Dendritic cell treated with granulocyte-macrophage colony-stimulating factor and Interleukin-4, amounts not matched to agents 40 ng/mL and 50 ng/mL, for 4 days (primary cell): ENCODE data around the gene MLX.
A peak's percentile ranks its signal among the peaks of the same experiment; 100 is the strongest.

Source experiments
- H3K27ac Mint-ChIP-seq: one replicate; pipeline ENCODE4 v1.8.0; 2022; ENCODE audit warnings: mild to moderate bottlenecking, mixed read lengths
- H3K27me3 Mint-ChIP-seq: one replicate; pipeline ENCODE4 v1.8.0; 2022; ENCODE audit warnings: mild to moderate bottlenecking, mixed read lengths
- H3K36me3 Mint-ChIP-seq: one replicate; pipeline ENCODE4 v1.8.0; 2022; ENCODE audit warnings: low read depth, mixed read lengths
- H3K4me1 Mint-ChIP-seq: one replicate; pipeline ENCODE4 v1.8.0; 2022; ENCODE audit warnings: low read depth, mixed read lengths
- H3K4me3 Mint-ChIP-seq: one replicate; pipeline ENCODE4 v1.8.0; 2022; ENCODE audit warnings: mild to moderate bottlenecking, moderate library complexity, mixed read lengths
- H3K9me3 Mint-ChIP-seq: one replicate; pipeline ENCODE4 v1.8.0; 2022; ENCODE audit warnings: mixed read lengths
- intact Hi-C: fragments of 100-400 bp; cut with micrococcal nuclease; formaldehyde crosslinking; loops from one replicate; pipeline ENCODE4 v1.15.0; 2022

Gene MLX

GRCh38 chr17:42566883-42567573 is at the start of gene MLX:
Gene MLX, plus strand, starts transcription at chr17:42567100. Its CDS starts 25 bp downstream, at chr17:42567125.
- no peaks in the 10 kb centered on the region for H3K27me3 Mint-ChIP-seq
- H3K27ac Mint-ChIP-seq, result peak within 1 kb of the TSS; percentile 86
- H3K36me3 Mint-ChIP-seq, result peaks cover 98% of the 10 kb centered on the region
- intact Hi-C loops, result loop anchor here (1.0 kb wide), 1 partner anchor 10 kb away; the partner anchor contains the start of gene PSMC3IP
- H3K9me3 Mint-ChIP-seq, result no peaks in the 10 kb centered on the region
- peaks cover 65% of the 10 kb centered on the region for H3K4me1 Mint-ChIP-seq
- H3K4me3 Mint-ChIP-seq, result peak within 1 kb of the TSS; percentile 91

GRCh38 chr17:42517516-42517915 is 49.4 kb upstream of the MLX start:
- Mint-ChIP-seq H3K36me3 (peaks cover 74% of the 10 kb centered on the region), H3K9me3 (no peaks in the 10 kb centered on the region), H3K27me3 (no peaks in the 10 kb centered on the region)

GRCh38 chr17:42518046-42518754 is 48.7 kb upstream of the MLX start:
- no peaks in the 10 kb centered on the region for H3K9me3 Mint-ChIP-seq
- peak overlapping the region; percentile 88 for H3K27ac Mint-ChIP-seq
- H3K4me1 Mint-ChIP-seq, result peaks cover 62% of the 10 kb centered on the region
- intact Hi-C loops, result loop anchor here (5.0 kb wide), 2 partner anchors 111 to 196 kb away; no protein-coding TSS in a partner anchor
- H3K4me3 Mint-ChIP-seq, result peak overlapping the region; percentile 18
- H3K36me3 Mint-ChIP-seq, result peaks cover 74% of the 10 kb centered on the region
- H3K27me3 Mint-ChIP-seq, result no peaks in the 10 kb centered on the region

More at GRCh38 chr17:42517516-42517915, 49.4 kb upstream of the MLX start:
- H3K27ac Mint-ChIP-seq, result peak overlapping the region; percentile 88
- intact Hi-C loops, result loop anchor here (5.0 kb wide), 2 partner anchors 110 to 195 kb away; no protein-coding TSS in a partner anchor
- H3K4me1 Mint-ChIP-seq, result peaks cover 62% of the 10 kb centered on the region
- no peak overlapping the region for H3K4me3 Mint-ChIP-seq

GRCh38 chr17:42518755-42519545 is 48.0 kb upstream of the MLX start:
- H3K4me1 Mint-ChIP-seq, result peaks cover 62% of the 10 kb centered on the region
- peaks cover 74% of the 10 kb centered on the region for H3K36me3 Mint-ChIP-seq
- H3K9me3 Mint-ChIP-seq, result no peaks in the 10 kb centered on the region
- H3K4me3 Mint-ChIP-seq, result peak overlapping the region; percentile 18
- no peaks in the 10 kb centered on the region for H3K27me3 Mint-ChIP-seq
- intact Hi-C loops, result loop anchor here (5.0 kb wide), 2 partner anchors 112 to 197 kb away; no protein-coding TSS in a partner anchor
- H3K27ac Mint-ChIP-seq, result peak overlapping the region; percentile 88

- Mint-ChIP-seq H3K4me3 (peak overlapping the region; percentile 11), H3K36me3 (peaks cover 66% of the 10 kb centered on the region), H3K4me1 (peaks cover 62% of the 10 kb centered on the region), H3K9me3 (no peaks in the 10 kb centered on the region), H3K27ac (peak overlapping the region; percentile 88), H3K27me3 (no peaks in the 10 kb centered on the region)
- intact Hi-C loops, result loop anchor here (5.0 kb wide), 2 partner anchors 113 to 198 kb away; no protein-coding TSS in a partner anchor
These were observed 47.1 kb upstream of the MLX start for GRCh38 chr17:42519546-42520491.

GRCh38 chr17:42520540-42520951 is 46.4 kb upstream of the MLX start:
- H3K9me3 Mint-ChIP-seq, result no peaks in the 10 kb centered on the region
- peaks cover 68% of the 10 kb centered on the region for H3K4me1 Mint-ChIP-seq
- no peak overlapping the region for H3K4me3 Mint-ChIP-seq
- H3K27ac Mint-ChIP-seq, result peak overlapping the region; percentile 88
- H3K36me3 Mint-ChIP-seq, result peaks cover 60% of the 10 kb centered on the region
- no peaks in the 10 kb centered on the region for H3K27me3 Mint-ChIP-seq
- intact Hi-C loops, result no loop called here

GRCh38 chr17:42521036-42521435 is 45.9 kb upstream of the MLX start:
- peaks cover 55% of the 10 kb centered on the region for H3K36me3 Mint-ChIP-seq
- intact Hi-C loops, result no loop called here
- no peaks in the 10 kb centered on the region for H3K27me3 Mint-ChIP-seq
- no peak overlapping the region for H3K4me3 Mint-ChIP-seq
- no peaks in the 10 kb centered on the region for H3K9me3 Mint-ChIP-seq
- peak overlapping the region; percentile 88 for H3K27ac Mint-ChIP-seq
- peaks cover 69% of the 10 kb centered on the region for H3K4me1 Mint-ChIP-seq

GRCh38 chr17:42521666-42522262 is 45.1 kb upstream of the MLX start:
- intact Hi-C loops, result no loop called here
- Mint-ChIP-seq H3K27me3 (no peaks in the 10 kb centered on the region), H3K9me3 (no peaks in the 10 kb centered on the region), H3K4me3 (no peak overlapping the region), H3K36me3 (peaks cover 48% of the 10 kb centered on the region), H3K27ac (peak overlapping the region; percentile 49), H3K4me1 (peaks cover 69% of the 10 kb centered on the region)

- Mint-ChIP-seq H3K4me1 (peaks cover 69% of the 10 kb centered on the region), H3K9me3 (no peaks in the 10 kb centered on the region), H3K27ac (peak overlapping the region; percentile 49), H3K36me3 (peaks cover 43% of the 10 kb centered on the region), H3K27me3 (no peaks in the 10 kb centered on the region), H3K4me3 (no peak overlapping the region)
- intact Hi-C loops, result no loop called here
These were observed 44.6 kb upstream of the MLX start for GRCh38 chr17:42522263-42522790.

- H3K4me3 Mint-ChIP-seq, result no peak overlapping the region
- intact Hi-C loops, result no loop called here
- no peak overlapping the region for H3K27ac Mint-ChIP-seq
- H3K9me3 Mint-ChIP-seq, result no peaks in the 10 kb centered on the region
- H3K4me1 Mint-ChIP-seq, result peaks cover 66% of the 10 kb centered on the region
- peaks cover 40% of the 10 kb centered on the region for H3K36me3 Mint-ChIP-seq
- H3K27me3 Mint-ChIP-seq, result no peaks in the 10 kb centered on the region
These were observed 44.1 kb upstream of the MLX start for GRCh38 chr17:42522798-42523278.

- H3K27ac Mint-ChIP-seq, result no peak overlapping the region
These were observed 41.7 kb upstream of the MLX start for GRCh38 chr17:42525221-42525620.

GRCh38 chr17:42526031-42526444 is 40.9 kb upstream of the MLX start:
- H3K4me1 Mint-ChIP-seq, result peaks cover 52% of the 10 kb centered on the region
- H3K27me3 Mint-ChIP-seq, result peaks cover 2% of the 10 kb centered on the region
- intact Hi-C loops, result no loop called here
- no peak overlapping the region for H3K4me3 Mint-ChIP-seq
- peak overlapping the region; percentile 64 for H3K27ac Mint-ChIP-seq
- H3K9me3 Mint-ChIP-seq, result no peaks in the 10 kb centered on the region
- H3K36me3 Mint-ChIP-seq, result peaks cover 30% of the 10 kb centered on the region

More at GRCh38 chr17:42525221-42525620, 41.7 kb upstream of the MLX start:
- Mint-ChIP-seq H3K4me3 (no peak overlapping the region), H3K36me3 (peaks cover 34% of the 10 kb centered on the region), H3K9me3 (no peaks in the 10 kb centered on the region), H3K27me3 (no peaks in the 10 kb centered on the region), H3K4me1 (peaks cover 56% of the 10 kb centered on the region)
- intact Hi-C loops, result no loop called here
